Measurements from ENCODE around the gene TRIP4.
"Not testable (repeated sequence)": the region's sequence is repeated elsewhere in the genome, so short reads cannot be mapped to it uniquely, and the experiment has no call there.

Gene TRIP4

DNA sequence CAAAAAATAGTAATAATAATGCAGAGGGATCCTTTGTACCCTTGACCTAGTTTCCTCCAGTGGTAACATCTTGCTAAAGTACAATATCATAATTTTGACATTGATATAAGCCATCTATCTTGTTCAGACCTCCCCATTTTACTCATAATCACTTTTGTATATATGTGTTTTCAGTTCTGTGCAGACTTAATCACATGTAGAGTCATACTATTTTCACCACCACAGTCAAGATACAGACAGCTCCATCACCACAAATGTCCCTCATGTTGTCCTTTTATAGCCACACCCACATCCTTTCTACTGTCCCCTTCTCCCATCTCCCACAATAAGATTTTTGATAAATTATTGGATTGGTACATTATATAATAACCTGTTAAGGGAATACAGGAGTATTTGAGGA, 98.2 kb downstream of the TRIP4 start:
- DNase-seq (ENCODE audit: low read depth, low spot score): no peak

DNA sequence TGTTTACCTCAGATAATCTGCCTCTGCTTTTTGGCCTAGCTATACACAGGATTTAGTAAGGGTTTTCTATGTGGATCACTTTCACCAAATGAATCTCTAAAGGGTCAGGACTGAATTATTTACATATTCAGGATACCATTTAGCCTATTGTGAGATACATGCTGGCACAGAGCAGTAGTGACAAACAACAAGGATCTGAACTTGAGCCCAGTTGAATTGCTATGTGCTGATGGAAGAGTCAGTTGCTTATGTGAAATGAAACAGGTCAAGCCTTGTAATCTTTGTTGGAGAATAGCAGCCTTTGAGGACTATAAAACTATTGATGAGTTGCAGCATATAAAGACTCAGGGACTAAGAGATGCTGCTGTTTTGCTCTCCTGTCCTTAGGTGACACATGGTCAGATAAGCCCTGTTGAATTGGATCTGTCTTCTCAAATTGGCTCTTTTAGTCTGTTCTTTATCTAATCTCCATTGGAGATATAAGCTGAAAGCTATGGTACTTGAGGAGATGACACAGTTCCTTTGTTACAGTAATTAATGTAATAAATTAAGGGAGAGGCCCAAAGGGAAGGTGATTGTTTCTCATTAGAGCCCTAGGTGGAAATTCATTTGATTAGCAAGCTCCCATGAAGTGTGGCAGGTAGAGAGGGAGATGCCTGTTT, 103.1 kb downstream of the TRIP4 start:
- DNase-seq (ENCODE audit: low read depth, low spot score): no peak

DNA sequence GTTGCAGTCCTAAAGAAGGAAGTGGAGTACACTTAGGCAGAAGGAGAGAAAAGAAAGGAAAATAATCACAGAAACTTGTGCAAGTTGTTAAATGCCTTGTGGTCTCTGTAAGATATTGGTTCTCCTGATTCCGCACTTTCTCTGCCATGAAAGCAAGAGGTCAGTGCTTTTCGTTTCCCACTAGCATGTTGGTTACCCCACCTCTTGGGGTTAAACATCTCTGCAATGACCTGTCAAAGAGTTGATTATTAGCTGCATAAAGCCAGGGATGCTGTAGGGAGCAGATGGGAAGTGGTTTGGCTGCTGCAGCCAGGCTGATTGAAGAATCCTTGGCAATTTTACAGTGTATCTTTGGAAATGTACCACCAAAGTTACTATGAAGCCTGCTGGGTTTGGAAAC, 106.0 kb downstream of the TRIP4 start:
- no peak for DNase-seq (ENCODE audit: low read depth, low spot score)

DNA sequence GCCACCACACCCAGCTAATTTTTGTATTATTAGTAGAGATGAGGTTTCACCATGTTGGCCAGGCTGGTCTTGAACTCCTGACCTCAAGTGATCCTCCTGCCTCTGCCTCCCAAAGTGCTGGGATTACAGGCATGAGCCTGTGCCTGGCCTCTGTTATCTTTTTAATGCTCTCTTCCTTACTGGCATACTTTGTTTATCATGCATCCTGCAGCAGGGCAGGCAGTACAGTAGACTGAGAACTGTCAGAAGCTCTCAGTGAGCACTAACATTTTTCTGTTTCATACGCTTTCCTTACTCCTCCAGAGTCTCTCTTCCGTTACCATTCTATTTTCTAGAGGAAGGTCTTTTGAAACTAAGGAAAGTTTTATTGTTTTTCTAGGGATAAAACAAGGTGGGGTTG, 108.3 kb downstream of the TRIP4 start:
- not testable (repeated sequence) for DNase-seq (ENCODE audit: low read depth, low spot score)

DNA sequence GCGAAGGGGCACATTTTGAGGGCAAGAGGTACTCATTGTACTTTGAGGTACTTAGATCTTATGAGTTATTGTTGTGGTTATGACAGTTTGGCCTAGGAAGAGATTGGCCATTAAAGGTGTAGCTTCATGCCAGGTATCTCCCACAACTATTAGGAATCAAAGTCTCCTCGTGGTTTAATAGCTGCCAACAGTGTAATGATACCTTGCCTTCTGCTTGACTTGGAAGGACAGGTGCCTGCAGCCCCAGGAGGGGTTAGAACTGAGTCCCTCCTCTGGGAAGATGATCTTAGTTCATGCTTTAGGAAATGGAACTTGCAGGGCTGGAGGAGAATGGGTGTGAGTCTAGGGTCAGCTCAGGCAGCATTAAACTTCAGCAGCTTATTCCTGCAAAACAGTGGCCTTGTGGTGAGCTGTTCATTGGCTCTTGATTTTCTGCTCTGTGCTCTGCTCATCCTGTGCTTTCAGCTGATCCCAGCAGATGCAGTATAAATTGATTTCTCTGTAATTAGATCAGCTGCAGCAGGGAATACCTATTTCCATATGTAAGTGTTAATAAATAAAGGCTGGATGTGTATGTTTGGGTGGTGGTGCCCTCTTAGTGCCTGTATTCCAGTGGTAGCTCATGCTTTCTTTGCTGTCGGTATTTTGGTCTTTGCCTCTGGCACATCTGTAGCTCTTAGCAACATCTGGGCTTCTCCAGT, 113.2 kb downstream of the TRIP4 start:
- no peak for DNase-seq (ENCODE audit: low read depth, low spot score)

DNA sequence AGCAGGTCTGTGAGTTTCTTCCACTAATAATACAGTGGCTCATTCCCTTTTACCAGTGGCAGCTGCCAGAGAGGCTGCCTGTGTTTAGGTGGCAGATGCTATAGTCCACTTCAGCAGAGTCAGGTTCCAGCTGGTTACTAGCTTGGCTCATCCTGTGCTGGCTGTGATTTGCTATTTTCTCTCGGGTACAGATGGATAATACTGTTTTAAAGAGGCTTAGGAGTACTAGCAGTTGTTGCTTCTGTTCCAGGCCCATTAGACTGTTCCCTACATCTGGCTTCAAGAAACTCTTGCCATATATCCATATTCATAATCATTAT, 113.7 kb downstream of the TRIP4 start:
- DNase-seq (ENCODE audit: low read depth, low spot score): no peak

DNA sequence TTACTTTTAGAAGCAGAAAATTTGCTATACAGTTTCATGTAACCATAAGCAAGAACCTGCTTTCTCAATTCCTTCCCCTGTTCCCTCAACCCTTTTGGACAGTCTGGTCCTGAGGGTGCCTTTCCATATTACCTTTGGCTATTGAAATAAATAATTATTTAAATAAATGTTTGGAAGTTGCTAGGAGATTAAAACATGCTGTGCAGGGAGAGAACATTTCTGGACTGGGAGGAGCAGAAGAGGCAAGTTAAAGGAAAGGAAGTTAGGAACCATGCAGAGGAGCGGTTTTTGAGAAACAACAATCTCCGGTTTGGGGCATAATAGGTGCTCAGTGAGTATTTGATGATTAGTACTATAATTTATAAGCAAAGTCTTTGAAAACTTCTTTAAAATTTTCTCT, 114.5 kb downstream of the TRIP4 start:
- no peak for DNase-seq (ENCODE audit: low read depth, low spot score)

DNA sequence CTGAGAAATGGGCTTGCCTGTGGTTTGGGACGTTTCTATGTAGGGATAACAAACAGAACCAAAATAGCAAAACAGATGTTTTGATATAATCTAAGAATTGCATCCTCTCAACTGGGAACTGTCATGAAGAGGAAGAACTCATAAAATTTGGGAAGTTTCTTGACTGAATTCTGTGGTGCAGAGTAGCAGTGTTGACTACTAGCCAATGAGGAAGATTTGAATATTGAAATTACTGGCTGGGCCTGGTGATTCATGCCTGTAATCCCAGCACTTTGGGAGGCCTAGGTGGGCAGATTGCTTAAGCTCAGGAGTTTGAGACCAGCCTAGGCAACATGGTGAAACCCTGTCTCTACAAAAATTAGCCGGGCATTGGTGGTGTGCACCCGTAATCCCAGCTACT, 114.9 kb downstream of the TRIP4 start:
- no peak for DNase-seq (ENCODE audit: low read depth, low spot score)

DNA sequence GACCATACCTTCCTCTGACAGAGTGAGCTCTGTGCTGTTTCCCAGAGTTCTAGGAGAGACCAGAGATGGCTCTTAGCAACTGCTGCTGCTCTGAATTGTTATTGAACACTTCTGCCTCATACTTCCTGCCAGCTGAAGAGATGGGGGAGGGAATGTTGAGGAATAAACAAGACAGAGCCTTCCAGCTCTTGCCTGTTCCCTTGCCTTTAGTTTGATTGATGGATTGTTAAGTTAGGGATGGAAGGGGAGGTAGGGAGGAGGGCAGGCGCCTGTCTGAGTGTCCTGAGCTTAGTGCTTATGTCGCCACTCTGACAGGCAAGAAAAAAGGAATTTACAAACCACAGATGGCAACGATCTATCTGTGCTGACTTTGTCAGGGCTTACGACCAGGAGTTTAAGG, 115.6 kb downstream of the TRIP4 start:
- peak; percentile 86 for DNase-seq (ENCODE audit: low read depth, low spot score)

DNA sequence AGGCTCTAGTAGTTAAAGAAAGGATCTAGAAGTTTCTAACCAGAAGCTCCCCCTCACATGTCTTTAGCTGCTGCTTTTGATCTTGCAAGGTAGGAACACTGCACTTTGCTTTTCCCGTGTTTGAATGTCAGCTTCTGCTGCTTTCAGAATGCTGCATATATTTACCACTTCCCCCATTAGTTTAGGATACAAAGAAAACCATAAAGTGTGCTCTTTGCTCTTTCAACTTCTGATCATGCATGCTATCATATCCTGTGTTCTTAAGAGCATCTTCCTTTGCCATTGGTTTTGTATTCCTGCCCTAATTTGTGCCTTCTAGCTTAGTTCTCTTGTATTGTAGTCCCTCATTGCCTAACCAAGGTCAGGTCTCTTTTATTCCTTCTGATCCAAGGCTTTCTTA, 116.0 kb downstream of the TRIP4 start:
- no peak for DNase-seq (ENCODE audit: low read depth, low spot score)
